CD4-positive, alpha-beta T cell (primary cell): Measurements from ENCODE around the gene ZBTB20. TPM values are rescaled to one million over a fixed set of nuclear protein-coding genes. Genes with fewer than 3 reads are reported as not detected.

Experiments
- ATAC-seq: fragments of 200-7000 bp; cut with Tn5 transposase; one replicate; pipeline ENCODE4 v1.10.0; 2022; ENCODE audit warnings: mild to moderate bottlenecking; ENCODE audit not compliant: poor library complexity
- CTCF ChIA-PET: fragments of 350-600 bp; sonication (Branson Sonifier 250); formaldehyde crosslinking; loops from one replicate; lab custom pipeline; 2021; ENCODE audit warnings: antibody characterized with exemption, inconsistent platforms; lab: Charles Lee
- POLR2A ChIA-PET: fragments of 350-600 bp; sonication (Branson Sonifier 250); formaldehyde crosslinking; loops from one replicate; lab custom pipeline; 2021; ENCODE audit warnings: antibody characterized with exemption, inconsistent platforms; lab: Charles Lee
- DNase-seq, 14 experiments: peaks; one replicate each; pipeline ENCODE4 v3.0.0-alpha.2; 2013 to 2020; ENCODE audit warnings: mixed read lengths in 2 of 14
- H3K27ac ChIP-seq, 2 donors: one replicate each; pipeline versions ENCODE4 v1.5.1 to v1.7.0; 2013; ENCODE audit warnings: low read length in 2 of 2, low read depth in 1 of 2, mild to moderate bottlenecking in 1 of 2
- H3K27me3 ChIP-seq, 2 experiments: 1 replicate in 1 of 2; 2 replicates in 1 of 2; pipeline versions ENCODE4 v1.6.1 to v1.7.0; 2013; ENCODE audit warnings: low read length in 2 of 2, control low read depth in 1 of 2, mild to moderate bottlenecking in 1 of 2, moderate library complexity in 1 of 2; ENCODE audit not compliant: insufficient read depth in 2 of 2, control insufficient read depth in 1 of 2
- H3K36me3 ChIP-seq: one replicate; pipeline ENCODE4 v1.6.1; 2013; ENCODE audit warnings: low read length, control low read depth; ENCODE audit not compliant: insufficient read depth
- H3K4me1 ChIP-seq: one replicate; pipeline ENCODE4 v1.6.1; 2013; ENCODE audit warnings: low read length, control low read depth; ENCODE audit not compliant: insufficient read depth
- H3K4me3 ChIP-seq: one replicate; pipeline ENCODE4 v1.5.1; 2013; ENCODE audit warnings: mild to moderate bottlenecking, low read length, moderate library complexity
- H3K9me3 ChIP-seq, 2 experiments: 1 replicate in 1 of 2; 2 replicates in 1 of 2; pipeline versions ENCODE4 v1.6.1 to v1.7.0; 2013; ENCODE audit warnings: low read length in 2 of 2, mild to moderate bottlenecking in 2 of 2, control low read depth in 1 of 2, moderate library complexity in 1 of 2; ENCODE audit not compliant: control insufficient read depth in 1 of 2, insufficient read depth in 1 of 2
- H3K27ac Mint-ChIP-seq: one replicate; pipeline ENCODE4 v1.8.0; 2020; ENCODE audit warnings: mixed read lengths
- H3K27me3 Mint-ChIP-seq: one replicate; pipeline ENCODE4 v1.8.0; 2021; ENCODE audit warnings: mixed read lengths
- H3K36me3 Mint-ChIP-seq: one replicate; pipeline ENCODE4 v1.8.0; 2021; ENCODE audit warnings: low read depth, mixed read lengths
- H3K4me1 Mint-ChIP-seq: one replicate; pipeline ENCODE4 v1.8.0; 2021; ENCODE audit warnings: low read depth, mixed read lengths
- H3K4me3 Mint-ChIP-seq: one replicate; pipeline ENCODE4 v1.8.0; 2020; ENCODE audit warnings: mild to moderate bottlenecking, mixed read lengths
- H3K9me3 Mint-ChIP-seq: one replicate; pipeline ENCODE4 v1.8.0; 2020; ENCODE audit warnings: mixed read lengths
- intact Hi-C, 2 experiments: fragments of 100-400 bp; cut with DNase I in 1 of 2; cut with micrococcal nuclease in 1 of 2; formaldehyde crosslinking; loops; one replicate each; pipeline versions ENCODE4 v1.15.1 to v1.9.0; 2023 to 2025; cut with DNase I, micrococcal nuclease
- total RNA-seq, 174 experiments: library from RNA in 2 of 174; stranded (reverse) in 2 of 174; gene quantifications; one replicate each; pipeline ENCODE4 v1.2.3 and lab custom pipeline; 2021 to 2026
- TF ChIP-seq, protein P1 (sequence below): fragments of 200-600 bp; IDR thresholded peaks from one replicate; pipeline ENCODE4 v1.8.0; 2022; ENCODE audit warnings: antibody characterized with exemption, mild to moderate bottlenecking

Gene ZBTB20
- total RNA-seq, 2 experiments from 2014 or later: 41.6 to 47.4 TPM

DNA sequence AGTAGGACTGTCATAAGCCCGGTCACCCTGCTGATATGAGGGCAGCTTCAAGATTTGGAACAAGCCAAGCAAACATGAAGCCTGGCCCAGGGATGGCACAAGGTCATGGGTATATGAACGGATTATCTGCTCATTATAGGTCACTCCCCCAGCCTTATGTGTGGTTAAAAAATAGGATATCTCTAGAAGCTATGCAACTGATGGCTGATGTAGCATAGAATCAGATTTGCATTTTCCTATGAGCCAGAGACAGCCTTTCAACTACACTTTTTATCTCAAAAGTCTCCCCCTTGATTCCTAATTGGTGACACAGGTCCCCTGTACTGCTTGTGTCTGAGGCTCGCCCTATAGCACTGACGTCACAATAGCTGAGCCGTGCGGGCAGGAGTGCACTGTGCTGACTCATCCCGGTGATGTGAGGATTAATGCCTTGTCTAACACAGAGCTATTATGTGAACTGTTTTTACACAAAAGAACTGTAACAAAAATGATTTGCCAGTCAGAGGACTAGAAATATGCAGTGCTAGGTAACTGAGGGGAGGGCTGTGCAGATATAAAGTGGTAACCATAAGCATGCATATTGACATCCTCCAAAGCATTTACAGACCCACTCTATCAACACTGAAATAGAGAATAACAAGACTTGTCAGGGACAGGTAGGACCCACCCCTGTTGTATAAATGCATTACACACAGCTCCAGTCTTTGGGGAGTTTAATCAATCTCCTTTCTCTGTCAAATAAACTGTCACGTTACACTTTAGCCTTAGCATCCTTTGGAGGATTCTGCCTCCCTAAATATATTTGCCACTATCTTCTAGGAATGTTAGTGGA is 648.3 kb downstream of the ZBTB20 start:
- no peak overlapping the region for H3K27ac Mint-ChIP-seq
- intact Hi-C loops: no loop called here
- peaks cover 59% of the 10 kb centered on the region for H3K4me1 Mint-ChIP-seq
- H3K4me3 Mint-ChIP-seq: no peak overlapping the region
- ATAC-seq (no peak), DNase-seq (no peak)
- Histone ChIP-seq H3K4me1 (peaks cover 7% of the 10 kb centered on the region), H3K27ac (no peak overlapping the region), H3K27me3 (no peaks in the 10 kb centered on the region), H3K9me3 (no peaks in the 10 kb centered on the region), H3K4me3 (no peak overlapping the region), H3K36me3 (no peaks in the 10 kb centered on the region)
- no peaks in the 10 kb centered on the region for H3K27me3 Mint-ChIP-seq
- POLR2A ChIA-PET: no interaction called here
- H3K9me3 Mint-ChIP-seq: no peaks in the 10 kb centered on the region
- H3K36me3 Mint-ChIP-seq: peaks cover 4% of the 10 kb centered on the region
- TF ChIP-seq, protein P1, sequence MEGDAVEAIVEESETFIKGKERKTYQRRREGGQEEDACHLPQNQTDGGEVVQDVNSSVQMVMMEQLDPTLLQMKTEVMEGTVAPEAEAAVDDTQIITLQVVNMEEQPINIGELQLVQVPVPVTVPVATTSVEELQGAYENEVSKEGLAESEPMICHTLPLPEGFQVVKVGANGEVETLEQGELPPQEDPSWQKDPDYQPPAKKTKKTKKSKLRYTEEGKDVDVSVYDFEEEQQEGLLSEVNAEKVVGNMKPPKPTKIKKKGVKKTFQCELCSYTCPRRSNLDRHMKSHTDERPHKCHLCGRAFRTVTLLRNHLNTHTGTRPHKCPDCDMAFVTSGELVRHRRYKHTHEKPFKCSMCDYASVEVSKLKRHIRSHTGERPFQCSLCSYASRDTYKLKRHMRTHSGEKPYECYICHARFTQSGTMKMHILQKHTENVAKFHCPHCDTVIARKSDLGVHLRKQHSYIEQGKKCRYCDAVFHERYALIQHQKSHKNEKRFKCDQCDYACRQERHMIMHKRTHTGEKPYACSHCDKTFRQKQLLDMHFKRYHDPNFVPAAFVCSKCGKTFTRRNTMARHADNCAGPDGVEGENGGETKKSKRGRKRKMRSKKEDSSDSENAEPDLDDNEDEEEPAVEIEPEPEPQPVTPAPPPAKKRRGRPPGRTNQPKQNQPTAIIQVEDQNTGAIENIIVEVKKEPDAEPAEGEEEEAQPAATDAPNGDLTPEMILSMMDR: no peak
- CTCF ChIA-PET: no interaction called here

DNA sequence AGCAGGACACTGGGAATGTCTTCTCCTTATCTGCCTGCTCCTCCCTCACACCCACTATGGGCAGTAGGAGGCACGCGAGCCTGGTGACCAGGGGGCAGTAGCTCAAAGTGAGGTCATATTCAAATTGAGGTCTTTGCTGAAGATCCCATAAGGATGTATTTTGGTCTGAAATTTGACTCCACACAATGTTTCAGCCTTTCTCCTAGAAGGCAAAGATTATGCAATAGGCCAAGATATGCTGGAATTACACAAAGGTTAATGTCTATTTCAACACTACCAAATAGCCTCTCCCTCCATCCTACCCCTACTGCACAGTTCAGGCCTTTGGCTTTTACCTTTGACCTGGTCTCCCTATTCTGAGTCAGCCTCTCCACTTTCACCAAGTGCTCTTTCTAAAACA is 650.2 kb downstream of the ZBTB20 start:
- Histone ChIP-seq H3K9me3 (no peaks in the 10 kb centered on the region), H3K4me1 (peaks cover 7% of the 10 kb centered on the region), H3K4me3 (no peak overlapping the region), H3K27me3 (no peaks in the 10 kb centered on the region), H3K27ac (no peak overlapping the region), H3K36me3 (no peaks in the 10 kb centered on the region)
- intact Hi-C loops: no loop called here
- TF ChIP-seq, protein P1: no peak
- no peak for ATAC-seq
- POLR2A ChIA-PET: interaction anchor here (0.6 kb wide), 1 partner anchor 13 kb away, joined by 4 read pairs; no protein-coding TSS in a partner anchor
- Mint-ChIP-seq H3K4me1 (peaks cover 44% of the 10 kb centered on the region), H3K36me3 (peaks cover 4% of the 10 kb centered on the region), H3K4me3 (no peak overlapping the region), H3K27ac (no peak overlapping the region), H3K27me3 (no peaks in the 10 kb centered on the region), H3K9me3 (no peaks in the 10 kb centered on the region)
- no peak for DNase-seq
- CTCF ChIA-PET: no interaction called here

DNA sequence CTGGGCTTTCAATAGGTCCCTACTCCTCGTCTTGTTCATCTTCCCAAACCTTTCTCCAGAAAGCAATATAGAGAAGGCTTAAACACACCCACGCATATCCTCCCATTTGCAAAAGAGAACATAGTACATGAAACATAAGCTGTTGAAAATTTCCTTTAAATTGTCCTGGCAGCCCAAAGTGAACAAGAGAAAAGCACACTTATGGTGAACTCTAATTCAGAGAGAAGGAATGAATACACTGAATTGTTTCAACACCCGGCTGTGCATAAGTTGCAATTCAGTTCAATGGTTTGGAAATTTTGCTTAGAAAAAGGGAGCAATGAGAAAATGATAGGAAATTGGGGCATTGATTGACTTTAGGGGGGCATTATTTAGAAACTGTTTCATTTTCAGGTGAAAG is 650.6 kb downstream of the ZBTB20 start:
- Mint-ChIP-seq H3K9me3 (no peaks in the 10 kb centered on the region), H3K4me3 (no peak overlapping the region), H3K27me3 (no peaks in the 10 kb centered on the region), H3K36me3 (peaks cover 4% of the 10 kb centered on the region), H3K4me1 (peaks cover 42% of the 10 kb centered on the region), H3K27ac (no peak overlapping the region)
- ChIA-PET CTCF (no interaction called here), POLR2A (interaction anchor here (0.6 kb wide), 1 partner anchor 14 kb away, joined by 4 read pairs; no protein-coding TSS in a partner anchor)
- H3K9me3 ChIP-seq: no peaks in the 10 kb centered on the region
- H3K27ac ChIP-seq: no peak overlapping the region
- TF ChIP-seq, protein P1: no peak
- no peaks in the 10 kb centered on the region for H3K36me3 ChIP-seq
- H3K4me3 ChIP-seq: no peak overlapping the region
- DNase-seq (no peak), ATAC-seq (no peak)
- no peaks in the 10 kb centered on the region for H3K27me3 ChIP-seq
- intact Hi-C loops: no loop called here
- H3K4me1 ChIP-seq: peaks cover 7% of the 10 kb centered on the region
